Mesenchymal stem cell (in vitro differentiated cells and primary cell): ENCODE data around the gene PCDHB2.
A peak's percentile ranks its signal among the peaks of the same experiment; 100 is the strongest.

ENCODE experiments used
- DNase-seq: peaks from one replicate; pipeline ENCODE4 v3.0.0-alpha.2; 2013
- H2AFZ ChIP-seq: one replicate; pipeline ENCODE4 v1.6.1; 2013; ENCODE audit warnings: low read depth, mild to moderate bottlenecking, control low read depth, inconsistent platforms, low read length, moderate library complexity
- H2AK5ac ChIP-seq: 2 replicates; pipeline ENCODE4 v1.6.1; 2013; ENCODE audit warnings: low read length, moderate library complexity, mild to moderate bottlenecking, inconsistent platforms; ENCODE audit not compliant: severe bottlenecking
- H2BK120ac ChIP-seq: one replicate; pipeline ENCODE4 v1.6.1; 2013; ENCODE audit warnings: low read depth, mild to moderate bottlenecking, inconsistent platforms, low read length, moderate library complexity
- H2BK12ac ChIP-seq, 2 experiments: one replicate each; pipeline ENCODE4 v1.6.1; 2013; ENCODE audit warnings: inconsistent platforms in 2 of 2, low read length in 2 of 2, mild to moderate bottlenecking in 2 of 2, moderate library complexity in 2 of 2, control low read depth in 1 of 2
- H2BK15ac ChIP-seq: one replicate; pipeline ENCODE4 v1.6.1; 2013; ENCODE audit warnings: mild to moderate bottlenecking, low read depth, inconsistent platforms; ENCODE audit not compliant: poor library complexity, severe bottlenecking
- H2BK5ac ChIP-seq: 2 replicates; pipeline ENCODE4 v1.6.1; 2013; ENCODE audit warnings: low read depth, mild to moderate bottlenecking, low read length, control low read depth, inconsistent platforms; ENCODE audit not compliant: poor library complexity, severe bottlenecking
- H3K14ac ChIP-seq, 2 experiments: one replicate each; pipeline ENCODE4 v1.6.1; 2013; ENCODE audit warnings: inconsistent platforms in 2 of 2, low read length in 2 of 2, control low read depth in 1 of 2, mild to moderate bottlenecking in 1 of 2, moderate library complexity in 1 of 2
- H3K18ac ChIP-seq, 2 experiments: one replicate each; pipeline ENCODE4 v1.6.1; 2013; ENCODE audit warnings: inconsistent platforms in 2 of 2, low read length in 2 of 2, control low read depth in 1 of 2, low read depth in 1 of 2, mild to moderate bottlenecking in 1 of 2
- H3K23ac ChIP-seq, 2 experiments: one replicate each; pipeline ENCODE4 v1.6.1; 2013; ENCODE audit warnings: inconsistent platforms in 2 of 2, low read length in 2 of 2, mild to moderate bottlenecking in 2 of 2, moderate library complexity in 2 of 2, control low read depth in 1 of 2
- H3K27ac ChIP-seq: 2 replicates; pipeline ENCODE4 v1.5.1; 2013; ENCODE audit warnings: mild to moderate bottlenecking, moderate library complexity, low read length, control low read depth, inconsistent platforms; ENCODE audit not compliant: poor library complexity, severe bottlenecking
- H3K27me3 ChIP-seq, 2 experiments: 2 replicates each; pipeline versions ENCODE4 v1.6.1 to v1.7.0; 2013; ENCODE audit warnings: low read length in 2 of 2, mild to moderate bottlenecking in 2 of 2, moderate library complexity in 2 of 2, control low read depth in 1 of 2, inconsistent platforms in 1 of 2; ENCODE audit not compliant: control insufficient read depth in 1 of 2, insufficient read depth in 1 of 2
- H3K36me3 ChIP-seq, 2 experiments: 2 replicates each; pipeline versions ENCODE4 v1.6.1 to v1.7.0; 2013; ENCODE audit warnings: low read length in 2 of 2, control low read depth in 1 of 2, inconsistent platforms in 1 of 2, low read depth in 1 of 2, mild to moderate bottlenecking in 1 of 2; ENCODE audit not compliant: insufficient read depth in 2 of 2, control insufficient read depth in 1 of 2
- H3K4ac ChIP-seq, 2 experiments: one replicate each; pipeline ENCODE4 v1.6.1; 2013; ENCODE audit warnings: inconsistent platforms in 2 of 2, low read length in 2 of 2, mild to moderate bottlenecking in 2 of 2, moderate library complexity in 2 of 2, control low read depth in 1 of 2, low read depth in 1 of 2
- H3K4me1 ChIP-seq: 2 replicates; pipeline ENCODE4 v1.6.1; 2013; ENCODE audit warnings: low read depth, low read length, control low read depth; ENCODE audit not compliant: control insufficient read depth, insufficient read depth
- H3K4me2 ChIP-seq: 2 replicates; pipeline ENCODE4 v1.6.1; 2013; ENCODE audit warnings: low read length, mild to moderate bottlenecking, inconsistent platforms; ENCODE audit not compliant: poor library complexity, severe bottlenecking
- H3K4me3 ChIP-seq, 2 experiments: 2 replicates each; pipeline versions ENCODE4 v1.5.1 to v1.7.0; 2013; ENCODE audit warnings: low read length in 2 of 2, mild to moderate bottlenecking in 2 of 2, control low read depth in 1 of 2, low read depth in 1 of 2; ENCODE audit not compliant: insufficient read depth in 1 of 2
- H3K79me1 ChIP-seq: replicated peaks from 2 replicates; pipeline ENCODE4 v1.6.1; 2013; ENCODE audit warnings: mild to moderate bottlenecking, control low read depth, low read length, inconsistent platforms; ENCODE audit not compliant: poor library complexity, severe bottlenecking
- H3K9ac ChIP-seq: 2 replicates; pipeline ENCODE4 v1.7.0; 2013; ENCODE audit warnings: mild to moderate bottlenecking, low read length, moderate library complexity
- H3K9me3 ChIP-seq: 2 replicates; pipeline ENCODE4 v1.7.0; 2013; ENCODE audit warnings: mild to moderate bottlenecking, low read length; ENCODE audit not compliant: control insufficient read depth
- H4K8ac ChIP-seq: one replicate; pipeline ENCODE4 v1.6.1; 2013; ENCODE audit warnings: inconsistent platforms, mild to moderate bottlenecking, low read length, moderate library complexity
- H4K91ac ChIP-seq: one replicate; pipeline ENCODE4 v1.6.1; 2013; ENCODE audit warnings: mild to moderate bottlenecking, low read length, inconsistent platforms
- WGBS: methylation state at CpG from one replicate; pipeline ENCODE4 v1.1.7; 2013; ENCODE audit warnings: mixed read lengths; 5-methylcytosine and 5-hydroxymethylcytosine counted together

PCDHB2 gene

DNA sequence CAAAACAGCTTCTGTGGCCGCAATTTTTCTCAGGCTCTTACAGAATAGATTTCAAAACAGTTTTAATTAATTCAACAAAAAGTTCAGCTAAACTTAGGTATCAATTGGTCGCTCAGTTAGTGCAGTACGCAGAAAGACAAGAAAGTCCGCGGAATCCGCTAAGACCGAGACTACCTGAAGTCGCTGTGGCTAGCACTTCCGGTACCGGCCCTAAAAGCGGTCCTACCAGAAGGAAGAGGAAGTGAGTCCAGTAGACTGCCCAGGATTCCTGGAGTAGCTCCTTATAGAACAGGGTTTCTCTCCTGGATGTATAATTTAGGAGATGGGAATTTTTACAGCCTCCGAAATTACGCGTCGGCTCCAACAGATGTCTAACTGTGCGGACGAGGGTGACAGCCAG is 16.6 kb upstream of the PCDHB2 start:
- H3K36me3 ChIP-seq, result no peaks in the 10 kb centered on the region
- no peak overlapping the region for H3K9ac ChIP-seq

DNA sequence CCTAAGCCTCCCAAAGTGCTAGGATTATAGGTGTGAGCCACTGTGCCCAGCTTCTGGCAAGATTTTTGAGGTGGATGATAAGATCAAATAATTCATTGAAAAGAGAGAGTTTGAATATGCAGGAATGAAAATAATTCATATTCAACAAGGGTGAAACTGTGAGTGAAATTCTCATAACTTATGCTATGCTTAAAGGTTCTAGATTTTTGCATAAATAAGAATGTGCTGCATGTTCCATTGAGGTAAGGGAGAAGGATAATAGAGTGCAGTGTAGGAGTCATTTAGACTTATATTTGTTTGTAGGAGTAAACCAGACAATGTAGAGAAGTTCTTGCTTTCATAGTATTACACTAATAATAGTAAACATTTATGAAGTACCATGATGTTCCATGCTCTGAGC is 12.2 kb upstream of the PCDHB2 start:
- H2BK120ac ChIP-seq, result no peak overlapping the region
- H2BK12ac ChIP-seq, result no peak overlapping the region
- H4K91ac ChIP-seq, result no peak overlapping the region
- H3K79me1 ChIP-seq, result no peaks in the 10 kb centered on the region
- H3K36me3 ChIP-seq, result no peaks in the 10 kb centered on the region
- H4K8ac ChIP-seq, result no peak overlapping the region
- H3K14ac ChIP-seq, result no peak overlapping the region
- no peak overlapping the region for H3K4me2 ChIP-seq
- H3K27ac ChIP-seq, result no peak overlapping the region
- peaks cover 9% of the 10 kb centered on the region for H3K9me3 ChIP-seq
- no peaks in the 10 kb centered on the region for H3K27me3 ChIP-seq
- no peak overlapping the region for H2AK5ac ChIP-seq
- H2AFZ ChIP-seq, result no peak overlapping the region
- no peak overlapping the region for H3K23ac ChIP-seq
- no peak overlapping the region for H3K4ac ChIP-seq
- no peak overlapping the region for H3K4me3 ChIP-seq
- H3K9ac ChIP-seq, result no peak overlapping the region
- H2BK5ac ChIP-seq, result no peak overlapping the region
- no peak for DNase-seq
- no peaks in the 10 kb centered on the region for H3K4me1 ChIP-seq
- no peak overlapping the region for H3K18ac ChIP-seq
- no peak overlapping the region for H2BK15ac ChIP-seq

More for the DNA sequence above, 16.6 kb upstream of the PCDHB2 start:
- Histone ChIP-seq H2BK12ac (no peak overlapping the region), H2BK15ac (no peak overlapping the region), H3K14ac (no peak overlapping the region), H3K27ac (no peak overlapping the region), H3K23ac (no peak overlapping the region), H3K4me1 (no peaks in the 10 kb centered on the region), H4K91ac (no peak overlapping the region), H3K18ac (no peak overlapping the region), H4K8ac (no peak overlapping the region), H3K4me2 (no peak overlapping the region), H2BK5ac (no peak overlapping the region), H3K4ac (no peak overlapping the region), H3K4me3 (peak overlapping the region in 1 of 2 experiments; percentile 51), H2AK5ac (no peak overlapping the region), H2AFZ (no peak overlapping the region), H3K9me3 (peaks cover 8% of the 10 kb centered on the region), H3K27me3 (no peaks in the 10 kb centered on the region), H3K79me1 (no peaks in the 10 kb centered on the region), H2BK120ac (no peak overlapping the region)
- no peak for DNase-seq
- 99% methylated on average over 17 of the region's 17 CpGs for WGBS

DNA sequence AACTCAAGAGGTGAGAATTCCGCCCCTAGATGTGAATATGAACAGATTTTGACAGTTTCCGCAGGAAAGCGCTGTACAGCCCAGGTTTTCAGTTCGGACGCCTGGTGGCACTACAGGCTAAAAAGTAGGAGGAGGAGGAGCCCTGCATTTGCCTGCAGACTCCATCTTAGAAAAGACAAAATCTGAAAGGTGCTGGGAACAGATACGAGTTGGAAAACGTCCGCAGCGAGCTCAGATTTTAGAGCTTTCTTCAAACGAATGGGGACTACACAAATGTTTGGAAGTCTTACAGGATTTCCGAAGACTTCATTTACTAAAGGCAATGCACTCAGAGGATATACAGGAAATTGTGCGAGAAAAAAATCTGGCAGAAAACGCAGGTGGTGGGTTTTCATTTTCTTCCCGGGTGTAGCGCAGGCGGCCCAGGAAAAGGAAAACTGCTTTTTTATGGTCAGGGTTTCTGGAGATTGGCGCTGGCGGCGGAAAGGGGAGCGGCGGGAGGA is 9.9 kb upstream of the PCDHB2 start:
- peak overlapping the region; percentile 49 for H3K4me2 ChIP-seq
- no peak overlapping the region for H2BK120ac ChIP-seq
- H3K4ac ChIP-seq, result no peak overlapping the region
- H3K79me1 ChIP-seq, result no peaks in the 10 kb centered on the region
- H3K23ac ChIP-seq, result no peak overlapping the region
- H3K27me3 ChIP-seq, result no peaks in the 10 kb centered on the region
- no peaks in the 10 kb centered on the region for H3K36me3 ChIP-seq
- H4K8ac ChIP-seq, result no peak overlapping the region
- peak overlapping the region; percentile 87 for H3K9ac ChIP-seq
- no peaks in the 10 kb centered on the region for H3K4me1 ChIP-seq
- H3K4me3 ChIP-seq, result peak overlapping the region in 1 of 2 experiments; percentile 76
- peaks cover 10% of the 10 kb centered on the region for H3K9me3 ChIP-seq
- no peak overlapping the region for H3K18ac ChIP-seq
- H2BK5ac ChIP-seq, result no peak overlapping the region
- H2AK5ac ChIP-seq, result no peak overlapping the region
- H2BK12ac ChIP-seq, result no peak overlapping the region
- H2AFZ ChIP-seq, result no peak overlapping the region
- no peak overlapping the region for H4K91ac ChIP-seq
- no peak overlapping the region for H2BK15ac ChIP-seq
- H3K14ac ChIP-seq, result no peak overlapping the region
- DNase-seq, result peak; percentile 54
- H3K27ac ChIP-seq, result peak overlapping the region; percentile 82
- WGBS, result 46% methylated on average over 20 of the region's 21 CpGs

DNA sequence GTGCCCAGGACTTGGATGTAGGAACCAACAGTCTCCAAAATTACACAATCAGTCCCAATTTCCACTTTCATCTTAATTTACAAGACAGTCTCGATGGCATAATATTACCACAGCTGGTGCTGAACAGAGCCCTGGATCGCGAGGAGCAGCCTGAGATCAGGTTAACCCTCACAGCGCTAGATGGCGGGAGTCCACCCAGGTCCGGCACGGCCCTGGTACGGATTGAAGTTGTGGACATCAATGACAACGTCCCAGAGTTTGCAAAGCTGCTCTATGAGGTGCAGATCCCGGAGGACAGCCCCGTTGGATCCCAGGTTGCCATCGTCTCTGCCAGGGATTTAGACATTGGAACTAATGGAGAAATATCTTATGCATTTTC is 837 bp downstream of the PCDHB2 start:
- no peak overlapping the region for H4K91ac ChIP-seq
- H3K79me1 ChIP-seq, result peaks cover 4% of the 10 kb centered on the region
- no peak overlapping the region for H2BK120ac ChIP-seq
- no peak overlapping the region for H3K23ac ChIP-seq
- H3K27ac ChIP-seq, result no peak overlapping the region
- 83% methylated on average over 12 of the region's 12 CpGs for WGBS
- H3K36me3 ChIP-seq, result peaks cover 0 to 15% of the 10 kb centered on the region in 2 experiments
- H3K27me3 ChIP-seq, result no peaks in the 10 kb centered on the region
- no peak overlapping the region for H4K8ac ChIP-seq
- H3K14ac ChIP-seq, result peak overlapping the region in 1 of 2 experiments; percentile 51
- peaks cover 2% of the 10 kb centered on the region for H3K4me1 ChIP-seq
- no peak overlapping the region for H2BK15ac ChIP-seq
- no peak overlapping the region for H3K18ac ChIP-seq
- H3K9me3 ChIP-seq, result peaks cover 33% of the 10 kb centered on the region
- H2BK12ac ChIP-seq, result no peak overlapping the region
- peak overlapping the region; percentile 54 to 72 for H3K4me3 ChIP-seq
- DNase-seq, result peak; percentile 23
- H3K4me2 ChIP-seq, result peak overlapping the region; percentile 41
- peak overlapping the region in 1 of 2 experiments; percentile 53 for H3K4ac ChIP-seq
- H2AK5ac ChIP-seq, result no peak overlapping the region
- peak overlapping the region; percentile 83 for H3K9ac ChIP-seq
- no peak overlapping the region for H2BK5ac ChIP-seq
- H2AFZ ChIP-seq, result no peak overlapping the region
